ENCODE data around the gene CADM1. TPM values are rescaled to one million over a fixed set of nuclear protein-coding genes. Genes with fewer than 3 reads are reported as not detected.

CADM1 gene
- total RNA-seq, 6 experiments from 2014 or later = 21.1 to 56.7 (median 30.6) TPM

DNA sequence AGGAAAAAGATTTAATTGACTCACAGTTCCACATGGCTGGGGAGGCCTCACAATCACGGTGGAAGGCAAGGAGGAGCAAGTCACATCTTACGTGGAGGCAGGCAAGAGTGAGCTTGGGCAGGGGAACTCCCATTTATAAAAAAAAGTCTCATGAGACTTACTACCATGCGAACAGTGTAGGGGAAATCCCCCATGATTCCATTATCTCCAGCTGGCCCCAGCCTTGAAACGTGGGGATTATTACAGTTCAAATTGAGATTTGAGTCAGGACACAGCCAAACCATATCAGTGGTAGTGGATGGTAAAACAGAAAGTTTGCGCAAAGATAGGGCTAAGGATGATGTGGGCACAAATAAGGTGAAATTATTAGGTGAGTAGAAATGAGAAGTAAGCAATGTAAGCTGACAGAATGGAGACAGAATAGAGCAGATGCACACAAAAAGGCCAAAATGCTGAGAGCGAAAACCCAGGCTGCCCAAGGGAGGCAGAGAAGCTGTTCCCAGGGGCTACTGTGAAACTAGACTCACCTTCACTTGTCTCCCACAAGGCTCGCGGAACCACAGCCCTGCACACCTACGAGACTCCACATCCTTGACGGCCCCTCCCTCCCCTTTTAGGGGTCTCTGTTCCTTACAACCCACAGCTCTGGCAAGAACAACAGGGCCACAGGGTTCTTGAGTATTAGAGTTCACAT is 377.6 kb downstream of the CADM1 start:
- 51% methylated on average over 5 of the region's 10 CpGs for WGBS (ENCODE audit: insufficient coverage, low coverage, low lambda C conversion rate, missing lambda C conversion rate)
- intact Hi-C loops (cut with DNase I) = no loop called here
- no peak for DNase-seq

DNA sequence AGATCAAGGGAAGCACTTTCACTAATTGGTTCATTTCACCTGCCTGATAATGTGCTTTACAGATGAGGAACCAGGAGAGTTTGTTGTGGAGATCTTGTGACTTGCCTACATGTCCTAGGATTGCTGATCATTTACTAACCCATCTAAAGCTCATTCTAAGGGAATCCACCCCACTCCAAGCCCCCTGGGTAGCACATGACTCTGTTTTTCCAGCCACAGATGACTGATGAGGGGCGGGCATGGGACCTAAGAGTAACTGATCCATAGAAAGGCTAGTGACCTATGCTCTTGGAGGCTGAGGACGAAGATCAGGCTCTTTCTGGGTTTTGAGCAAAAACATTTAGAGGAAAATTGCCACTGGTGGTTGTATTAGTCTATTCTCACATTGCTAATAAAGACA is 378.1 kb downstream of the CADM1 start:
- ATAC-seq (no peak), DNase-seq (no peak)
- intact Hi-C loops (cut with DNase I) = no loop called here
- Histone ChIP-seq H3K4me1 (no peaks in the 10 kb centered on the region), H3K36me3 (no peaks in the 10 kb centered on the region), H3K27me3 (no peaks in the 10 kb centered on the region), H3K27ac (no peak overlapping the region), H3K4me3 (no peak overlapping the region), H3K9me3 (no peaks in the 10 kb centered on the region)
- no peak for TF ChIP-seq POLR2A (IDR thresholded peaks at IDR 0.05)
- TF ChIP-seq, protein P1, sequence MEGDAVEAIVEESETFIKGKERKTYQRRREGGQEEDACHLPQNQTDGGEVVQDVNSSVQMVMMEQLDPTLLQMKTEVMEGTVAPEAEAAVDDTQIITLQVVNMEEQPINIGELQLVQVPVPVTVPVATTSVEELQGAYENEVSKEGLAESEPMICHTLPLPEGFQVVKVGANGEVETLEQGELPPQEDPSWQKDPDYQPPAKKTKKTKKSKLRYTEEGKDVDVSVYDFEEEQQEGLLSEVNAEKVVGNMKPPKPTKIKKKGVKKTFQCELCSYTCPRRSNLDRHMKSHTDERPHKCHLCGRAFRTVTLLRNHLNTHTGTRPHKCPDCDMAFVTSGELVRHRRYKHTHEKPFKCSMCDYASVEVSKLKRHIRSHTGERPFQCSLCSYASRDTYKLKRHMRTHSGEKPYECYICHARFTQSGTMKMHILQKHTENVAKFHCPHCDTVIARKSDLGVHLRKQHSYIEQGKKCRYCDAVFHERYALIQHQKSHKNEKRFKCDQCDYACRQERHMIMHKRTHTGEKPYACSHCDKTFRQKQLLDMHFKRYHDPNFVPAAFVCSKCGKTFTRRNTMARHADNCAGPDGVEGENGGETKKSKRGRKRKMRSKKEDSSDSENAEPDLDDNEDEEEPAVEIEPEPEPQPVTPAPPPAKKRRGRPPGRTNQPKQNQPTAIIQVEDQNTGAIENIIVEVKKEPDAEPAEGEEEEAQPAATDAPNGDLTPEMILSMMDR (IDR thresholded peaks at IDR 0.05) = no peak
- WGBS (ENCODE audit: insufficient coverage, low coverage, low lambda C conversion rate, missing lambda C conversion rate) = 60% methylated on average over 1 of the region's 2 CpGs

More for the DNA sequence above, 377.6 kb downstream of the CADM1 start:
- TF ChIP-seq POLR2A (IDR thresholded peaks at IDR 0.05) = no peak
- TF ChIP-seq, protein P1 (IDR thresholded peaks at IDR 0.05) = no peak
- Histone ChIP-seq H3K4me1 (no peaks in the 10 kb centered on the region), H3K4me3 (no peak overlapping the region), H3K27me3 (no peaks in the 10 kb centered on the region), H3K9me3 (no peaks in the 10 kb centered on the region), H3K27ac (no peak overlapping the region), H3K36me3 (no peaks in the 10 kb centered on the region)
- ATAC-seq = no peak

DNA sequence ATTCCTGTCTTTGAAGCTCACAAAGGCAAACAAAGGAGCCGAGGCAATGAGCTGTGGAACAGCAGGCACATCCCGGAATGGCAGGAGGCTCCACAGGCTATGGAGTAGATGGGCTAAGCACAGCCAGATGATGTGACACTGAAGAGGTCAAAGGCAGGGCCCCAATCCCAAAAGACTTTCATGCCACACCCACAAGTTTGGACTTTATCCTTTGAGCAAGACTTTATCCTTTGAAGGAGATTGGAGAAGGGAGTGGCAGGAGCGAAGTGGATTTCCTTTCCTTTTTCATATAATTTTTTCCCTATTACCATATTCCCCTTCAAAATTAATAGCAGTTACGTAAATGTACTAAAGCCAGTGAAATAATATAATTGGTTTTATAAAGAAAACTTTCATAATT is 379.4 kb downstream of the CADM1 start:
- ATAC-seq (no peak), DNase-seq (no peak)
- no peak for TF ChIP-seq POLR2A (IDR thresholded peaks at IDR 0.05)
- TF ChIP-seq, protein P1 (IDR thresholded peaks at IDR 0.05) = no peak
- Histone ChIP-seq H3K9me3 (no peaks in the 10 kb centered on the region), H3K36me3 (no peaks in the 10 kb centered on the region), H3K27ac (no peak overlapping the region), H3K27me3 (no peaks in the 10 kb centered on the region), H3K4me3 (no peak overlapping the region), H3K4me1 (no peaks in the 10 kb centered on the region)
- WGBS (ENCODE audit: insufficient coverage, low coverage, low lambda C conversion rate, missing lambda C conversion rate) = 64% methylated on average over 4 of the region's 4 CpGs
- intact Hi-C loops (cut with DNase I) = no loop called here

DNA sequence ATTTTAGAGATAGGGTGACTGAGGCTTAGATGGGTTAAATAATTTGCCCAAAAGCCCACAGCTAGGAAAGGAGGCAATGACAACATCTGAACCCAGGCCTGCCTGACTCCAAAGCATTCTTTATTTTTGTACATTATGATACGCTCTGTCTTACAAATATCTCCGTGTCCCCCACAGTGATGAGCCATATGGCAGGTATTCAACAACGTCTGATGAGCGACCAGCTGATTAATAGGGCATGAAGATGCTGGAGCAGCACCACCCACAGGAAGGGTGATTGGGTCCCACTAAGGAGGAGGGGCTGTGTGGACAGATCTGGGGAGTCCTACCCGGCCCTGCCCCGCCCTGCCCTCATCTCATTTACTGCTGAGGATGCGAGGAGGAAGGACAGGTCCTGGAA is 380.6 kb downstream of the CADM1 start:
- no peak for DNase-seq
- TF ChIP-seq, protein P1 (IDR thresholded peaks at IDR 0.05) = no peak
- TF ChIP-seq POLR2A (IDR thresholded peaks at IDR 0.05) = no peak
- no peaks in the 10 kb centered on the region for H3K36me3 ChIP-seq
- H3K27ac ChIP-seq = no peak overlapping the region
- H3K9me3 ChIP-seq = no peaks in the 10 kb centered on the region
- ATAC-seq = no peak
- no peak overlapping the region for H3K4me3 ChIP-seq
- no peaks in the 10 kb centered on the region for H3K4me1 ChIP-seq
- WGBS (ENCODE audit: insufficient coverage, low coverage, low lambda C conversion rate, missing lambda C conversion rate) = 70% methylated on average over 3 of the region's 7 CpGs
- intact Hi-C loops (cut with DNase I) = no loop called here
- no peaks in the 10 kb centered on the region for H3K27me3 ChIP-seq

Measured in right lobe of liver (tissue), 6 donors.